HG02759 (cell line): Measurements from ENCODE around the gene FRY.
"Not testable (repeated sequence)": the region's sequence is repeated elsewhere in the genome, so short reads cannot be mapped to it uniquely, and the experiment has no call there.

Source experiments
- ATAC-seq: cut with Tn5 transposase; IDR thresholded peaks from one replicate; pipeline ENCODE4 v1.9.1; 2021; ENCODE audit warnings: mild to moderate bottlenecking, moderate library complexity; ENCODE audit not compliant: unreplicated experiment

Gene FRY

GRCh38 chr13:32031025-32031814 is at the start of gene FRY:
FRY (plus strand) TSS chr13:32031774; CDS start chr13:32031796, 22 bp downstream.
- ATAC-seq = peak; percentile 89

- ATAC-seq = no peak
Measured at GRCh38 chr13:31982124-31982523, 49.5 kb upstream of the FRY start.

GRCh38 chr13:31982540-31982939 is 49.0 kb upstream of the FRY start:
- ATAC-seq = no peak

- not testable (repeated sequence) for ATAC-seq
Measured at GRCh38 chr13:31983696-31984095, 47.9 kb upstream of the FRY start.

GRCh38 chr13:31984388-31984787 is 47.2 kb upstream of the FRY start:
- not testable (repeated sequence) for ATAC-seq

- no peak for ATAC-seq
Measured at GRCh38 chr13:31986676-31987470, 44.7 kb upstream of the FRY start.

- ATAC-seq = no peak
Measured at GRCh38 chr13:31987535-31988170, 43.9 kb upstream of the FRY start.

GRCh38 chr13:31994367-31994766 is 37.2 kb upstream of the FRY start:
- ATAC-seq = not testable (repeated sequence)

GRCh38 chr13:31996601-31997000 is 35.0 kb upstream of the FRY start:
- no peak for ATAC-seq

GRCh38 chr13:31997641-31998040 is 33.9 kb upstream of the FRY start:
- no peak for ATAC-seq

- no peak for ATAC-seq
Measured at GRCh38 chr13:31998131-31998530, 33.4 kb upstream of the FRY start.

- ATAC-seq = not testable (repeated sequence)
Measured at GRCh38 chr13:32000754-32001153, 30.8 kb upstream of the FRY start.

- peak; percentile 92 for ATAC-seq
Measured at GRCh38 chr13:32001154-32001768, 30.3 kb upstream of the FRY start.

- ATAC-seq = no peak
Measured at GRCh38 chr13:32001769-32002168, 29.8 kb upstream of the FRY start.

GRCh38 chr13:32002873-32003272 is 28.7 kb upstream of the FRY start:
- ATAC-seq = no peak

- ATAC-seq = no peak
Measured at GRCh38 chr13:32007494-32007893, 24.1 kb upstream of the FRY start.

GRCh38 chr13:32008518-32009175 is 22.9 kb upstream of the FRY start:
- ATAC-seq = no peak

- no peak for ATAC-seq
Measured at GRCh38 chr13:32009362-32009761, 22.2 kb upstream of the FRY start.

- no peak for ATAC-seq
Measured at GRCh38 chr13:32010136-32010535, 21.4 kb upstream of the FRY start.

GRCh38 chr13:32011971-32012370 is 19.6 kb upstream of the FRY start:
- no peak for ATAC-seq

- no peak for ATAC-seq
Measured at GRCh38 chr13:32013181-32013580, 18.4 kb upstream of the FRY start.
